BJ (cell line): Measurements from ENCODE around the gene PKDCC. TPM values are rescaled to one million over a fixed set of nuclear protein-coding genes. Genes with fewer than 3 reads are reported as not detected.

ENCODE experiments used
- CTCF ChIA-PET: fragments of 350-600 bp; formaldehyde crosslinking; extraction: SDS; loops from one replicate; lab custom pipeline; 2021; ENCODE audit warnings: antibody characterized with exemption, inconsistent platforms; lab: Yijun Ruan, JAX
- POLR2A ChIA-PET: fragments of 300-600 bp; sonication (Branson Sonifier 250); formaldehyde crosslinking; extraction: SDS; loops from one replicate; lab custom pipeline; 2021; ENCODE audit warnings: antibody characterized with exemption; lab: Charles Lee
- DNase-seq: peaks from one replicate; pipeline ENCODE4 v3.0.0-alpha.2; 2011; ENCODE audit warnings: low read depth
- H3K27me3 ChIP-seq: 2 replicates; pipeline ENCODE4 v1.6.0; 2011; ENCODE audit warnings: low read length; ENCODE audit not compliant: control insufficient read depth, insufficient read depth
- H3K36me3 ChIP-seq: 2 replicates; pipeline ENCODE4 v1.5.1; 2011; ENCODE audit warnings: low read length; ENCODE audit not compliant: control insufficient read depth, insufficient read depth
- H3K4me3 ChIP-seq: 2 replicates; pipeline ENCODE4 v1.5.1; 2011; ENCODE audit warnings: low read depth, mild to moderate bottlenecking, control low read depth, low read length
- CTCF ChIP-seq: IDR thresholded peaks from 2 replicates; pipeline ENCODE4 v1.5.1; 2011; ENCODE audit warnings: low read depth, mild to moderate bottlenecking, control low read depth, inconsistent platforms, low read length, moderate library complexity; ENCODE audit not compliant: insufficient read depth
- polyA plus RNA-seq: library from polyadenylated mRNA; depleted of rRNA; stranded (reverse); fragments of >200 nt; gene quantifications from 2 replicates; pipeline ENCODE4 v1.2.3, GENCODE V29; 2011; rRNA removed

PKDCC gene
- polyA plus RNA-seq, 1 experiment = 6.6 TPM

GRCh38 chr2:42105330-42106256 is 57.8 kb downstream of the PKDCC start:
- POLR2A ChIA-PET = no interaction called here
- no peak for DNase-seq
- Histone ChIP-seq H3K27me3 (no peaks in the 10 kb centered on the region), H3K36me3 (no peaks in the 10 kb centered on the region), H3K4me3 (no peak overlapping the region)
- CTCF ChIA-PET = interaction anchor here (0.6 to 1.3 kb wide), 5 partner anchors 9 to 870 kb away, joined by 3 to 6 read pairs (median 4); no protein-coding TSS in a partner anchor
- TF ChIP-seq CTCF = no peak

DNA sequence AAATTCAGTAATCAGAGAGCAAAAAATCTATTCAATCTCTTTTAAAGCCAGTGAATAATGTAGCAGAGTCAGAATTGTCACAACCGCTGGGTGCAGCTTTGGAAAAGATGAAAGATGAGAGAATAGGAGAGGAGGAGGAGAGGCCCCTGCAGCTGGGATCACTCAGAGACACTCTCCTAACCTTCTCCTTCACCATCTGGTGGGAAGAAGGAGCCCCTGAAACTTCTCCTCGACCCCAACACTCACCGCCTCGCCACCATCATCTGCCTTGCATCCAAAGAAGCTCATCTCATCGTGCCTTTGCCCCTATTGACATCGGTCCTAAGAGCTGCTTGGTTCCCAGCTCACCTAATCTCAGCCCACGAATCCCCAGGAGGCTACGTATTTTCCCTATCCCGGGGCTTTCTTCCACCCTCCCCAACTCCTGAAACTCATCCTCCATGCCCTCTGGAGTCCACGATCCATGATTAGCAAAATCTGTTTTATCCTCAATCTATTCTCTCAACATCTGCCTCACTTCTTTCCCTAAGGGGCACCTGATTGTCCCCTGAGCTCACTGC is 58.5 kb downstream of the PKDCC start:
- Histone ChIP-seq H3K36me3 (no peaks in the 10 kb centered on the region), H3K27me3 (no peaks in the 10 kb centered on the region), H3K4me3 (no peak overlapping the region)
- CTCF ChIA-PET = interaction anchor here (0.6 to 1.3 kb wide), 3 partner anchors 10 to 869 kb away, joined by 3 to 4 read pairs (median 3); no protein-coding TSS in a partner anchor
- no peak for DNase-seq
- no peak for TF ChIP-seq CTCF
- POLR2A ChIA-PET = no interaction called here

DNA sequence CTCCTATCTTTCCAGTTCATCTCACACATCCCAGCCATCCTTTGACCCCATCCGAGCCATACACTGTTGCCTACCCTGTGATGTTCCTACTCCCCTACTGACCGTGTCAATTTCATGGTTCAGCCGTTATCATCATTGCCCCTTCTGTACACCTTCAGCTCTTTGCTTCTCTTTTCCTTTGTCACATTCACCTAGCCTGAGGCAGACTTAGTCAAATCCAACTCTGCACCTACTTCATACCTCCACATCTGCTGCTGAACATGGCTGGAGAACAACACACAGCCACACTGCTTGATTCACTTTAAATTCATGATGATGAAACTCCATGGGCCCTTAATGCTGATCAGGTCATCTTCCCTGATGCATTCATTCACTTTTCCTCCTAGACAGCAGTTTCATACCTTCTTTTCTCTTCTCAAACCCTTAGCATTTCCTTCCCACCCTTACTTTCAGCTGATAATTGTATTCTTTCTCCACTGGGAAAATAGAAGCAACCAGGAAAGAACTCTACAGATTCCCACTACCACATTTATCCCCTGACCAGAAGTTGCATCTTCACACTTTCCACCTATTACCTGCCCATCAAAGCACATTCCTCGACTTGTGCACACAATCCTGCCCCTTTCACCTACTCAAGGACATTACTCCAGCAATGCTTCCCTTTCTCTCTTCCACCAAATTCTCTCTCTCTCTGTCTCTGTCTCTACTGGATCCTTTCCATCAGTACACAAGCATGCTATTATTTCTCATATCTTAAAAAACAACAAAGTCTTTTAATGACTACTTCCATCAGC is 59.6 kb downstream of the PKDCC start:
- TF ChIP-seq CTCF = no peak
- POLR2A ChIA-PET = no interaction called here
- no peaks in the 10 kb centered on the region for H3K27me3 ChIP-seq
- no peaks in the 10 kb centered on the region for H3K36me3 ChIP-seq
- CTCF ChIA-PET = no interaction called here
- H3K4me3 ChIP-seq = no peak overlapping the region
- DNase-seq = no peak

Other genes with a start within 250 kb of the PKDCC start
- gene EML4, start 121.3 kb downstream of the PKDCC start, polyA plus RNA-seq = 19.1 and 30.7 TPM in 2 replicates